DMS114 treated with DMSO at 0.1 percent for 48 hours (cell line): ENCODE measurements around the gene CPNE9.

ENCODE experiments used
- DNase-seq: peaks from one replicate; lab custom pipeline; 2025; ENCODE audit not compliant: unreplicated experiment; lab: John Stamatoyannopoulos, UW

Gene CPNE9

DNA sequence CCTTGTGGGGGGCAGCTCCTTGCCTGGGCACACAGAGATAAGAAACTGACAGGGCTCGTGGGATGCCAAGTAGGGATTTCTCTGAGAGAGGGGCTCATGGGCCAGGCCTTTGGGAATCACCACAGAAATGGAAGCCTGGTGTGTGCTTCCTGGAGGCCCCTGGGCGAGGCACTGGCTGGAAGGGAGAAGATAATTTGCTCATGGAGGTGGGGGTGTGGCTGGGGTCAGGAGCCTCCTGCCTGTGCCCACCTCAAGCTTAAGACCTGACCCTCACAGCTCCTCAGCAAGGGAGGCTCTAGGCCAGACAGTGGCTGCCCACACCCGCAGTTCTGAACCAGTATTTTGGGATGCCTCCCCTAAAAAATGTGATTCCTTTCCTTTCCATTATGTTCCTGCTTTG, 16.9 kb upstream of the CPNE9 start:
- DNase-seq, result no peak

GRCh38 chr3:9687514-9687913, 16.1 kb upstream of the CPNE9 start:
- DNase-seq, result no peak

GRCh38 chr3:9688961-9689360, 14.7 kb upstream of the CPNE9 start:
- no peak for DNase-seq

DNA sequence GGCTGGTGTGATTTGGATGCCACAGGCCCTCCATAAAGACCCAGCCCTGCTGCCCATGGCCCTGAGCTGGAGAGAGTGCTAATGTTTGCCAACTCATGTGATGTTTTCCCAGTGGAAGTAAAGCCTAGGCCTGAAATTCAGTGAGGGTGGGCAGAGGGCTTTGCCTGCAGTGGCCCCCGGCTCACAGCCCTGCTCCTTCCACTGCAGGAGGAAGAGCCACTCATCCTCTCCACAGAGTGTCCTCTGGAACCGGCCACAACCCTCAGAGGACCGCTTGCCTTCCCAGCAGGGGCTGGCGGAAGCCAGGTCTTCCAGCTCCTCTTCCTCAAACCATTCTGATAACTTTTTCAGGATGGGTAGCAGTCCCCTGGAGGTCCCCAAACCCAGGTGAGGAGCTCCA, 13.9 kb upstream of the CPNE9 start:
- no peak for DNase-seq

- DNase-seq, result no peak
These were observed 12.9 kb upstream of the CPNE9 start for GRCh38 chr3:9690451-9691450.

DNA sequence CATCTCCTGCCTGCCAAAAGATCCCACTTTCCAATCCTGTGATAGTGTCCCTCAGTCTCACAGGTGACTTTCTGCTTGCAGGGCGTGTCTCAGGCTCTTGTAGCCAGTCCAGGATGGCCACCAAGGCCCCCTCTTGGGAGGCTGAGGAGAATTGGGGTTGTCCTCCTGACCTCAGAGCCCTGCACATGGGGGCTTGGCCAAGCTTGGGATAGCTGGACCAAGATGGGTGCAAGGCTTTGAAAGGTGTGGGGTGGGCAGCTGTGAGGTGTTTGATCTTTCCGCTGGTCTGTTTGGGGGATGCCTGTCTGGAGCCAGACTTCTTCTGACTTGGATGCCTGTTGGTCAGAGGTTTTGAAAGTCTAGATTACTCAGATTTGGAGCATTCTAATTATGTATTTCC, 12.0 kb upstream of the CPNE9 start:
- no peak for DNase-seq

- no peak for DNase-seq
These were observed 11.2 kb upstream of the CPNE9 start for GRCh38 chr3:9692416-9692815.

DNA sequence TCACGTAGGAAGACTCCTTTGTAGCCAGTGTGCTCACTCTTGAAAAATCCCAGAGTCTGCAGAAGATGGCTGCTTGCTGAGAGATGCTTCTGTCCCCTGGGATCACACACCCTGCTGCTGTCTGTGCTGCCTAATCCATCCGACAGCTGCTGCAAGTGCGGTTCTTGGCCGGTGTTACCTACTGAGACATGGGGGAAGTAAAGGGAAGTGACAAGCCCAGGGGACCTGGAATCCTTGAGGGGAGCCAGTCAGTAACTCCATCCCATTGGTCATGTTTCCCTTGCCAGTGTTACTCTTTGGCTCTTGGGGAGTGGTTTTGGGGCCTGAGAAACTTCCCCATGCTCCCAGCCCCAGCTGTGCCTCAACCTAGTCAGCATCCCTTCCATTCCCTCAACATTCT, 8.3 kb upstream of the CPNE9 start:
- no peak for DNase-seq

DNA sequence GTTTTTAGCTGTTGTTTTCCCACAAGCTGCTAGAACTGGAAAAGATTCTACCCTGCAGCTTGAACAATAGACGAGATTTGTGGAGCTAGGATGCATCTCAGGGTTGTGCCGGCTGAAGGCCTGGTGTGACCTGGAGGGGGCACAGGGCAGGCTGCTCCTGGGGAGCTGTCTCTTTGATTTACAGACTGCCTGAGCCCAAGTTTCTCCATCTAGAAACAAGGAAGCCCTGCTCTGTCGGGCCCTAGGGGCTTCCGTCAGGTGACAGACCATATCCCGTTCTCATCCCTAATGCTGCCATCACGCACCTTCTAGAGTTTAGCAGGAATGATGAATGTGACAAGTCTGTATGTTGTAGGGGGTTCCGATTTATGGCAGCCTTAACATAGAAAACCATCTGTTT, 7.9 kb upstream of the CPNE9 start:
- no peak for DNase-seq

DNA sequence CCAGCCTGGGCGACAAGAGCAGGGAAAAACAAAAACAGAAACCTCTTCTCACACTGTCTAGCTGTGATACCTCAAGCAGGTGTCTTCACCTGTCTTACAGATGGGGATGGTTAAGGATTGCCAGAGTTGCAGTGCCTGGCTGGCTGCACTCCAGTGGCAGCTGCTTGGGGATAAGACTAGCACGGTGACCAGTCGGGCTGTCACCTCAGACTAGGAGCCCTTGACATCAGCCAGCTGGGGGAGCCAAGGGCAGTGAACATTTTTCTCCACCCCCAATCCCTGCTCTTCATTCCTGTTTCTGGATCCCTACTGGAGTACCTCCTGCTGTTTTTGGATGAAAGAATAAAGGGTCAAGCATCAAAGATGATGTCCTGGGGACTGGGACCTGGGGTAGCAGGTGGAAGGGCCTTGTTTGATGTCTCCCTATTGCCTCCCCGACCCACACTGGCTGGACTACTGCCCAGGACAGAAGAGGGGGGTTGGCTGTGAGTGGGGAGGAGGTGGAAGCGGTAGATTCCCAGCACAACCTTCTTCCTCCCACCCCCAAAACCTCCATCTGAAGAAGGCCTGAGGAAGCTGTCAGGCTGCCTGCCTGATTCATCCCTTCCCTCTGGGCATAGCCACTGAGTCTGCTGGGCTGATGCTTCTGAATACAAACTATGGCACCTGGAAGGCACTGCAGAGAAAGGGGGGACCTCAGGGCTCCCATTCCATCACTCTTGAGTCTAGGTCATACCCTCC, 7.0 kb upstream of the CPNE9 start:
- DNase-seq, result no peak

- no peak for DNase-seq
These were observed 5.7 kb upstream of the CPNE9 start for GRCh38 chr3:9697892-9698291.

- no peak for DNase-seq
These were observed 5.3 kb upstream of the CPNE9 start for GRCh38 chr3:9698293-9698692.

DNA sequence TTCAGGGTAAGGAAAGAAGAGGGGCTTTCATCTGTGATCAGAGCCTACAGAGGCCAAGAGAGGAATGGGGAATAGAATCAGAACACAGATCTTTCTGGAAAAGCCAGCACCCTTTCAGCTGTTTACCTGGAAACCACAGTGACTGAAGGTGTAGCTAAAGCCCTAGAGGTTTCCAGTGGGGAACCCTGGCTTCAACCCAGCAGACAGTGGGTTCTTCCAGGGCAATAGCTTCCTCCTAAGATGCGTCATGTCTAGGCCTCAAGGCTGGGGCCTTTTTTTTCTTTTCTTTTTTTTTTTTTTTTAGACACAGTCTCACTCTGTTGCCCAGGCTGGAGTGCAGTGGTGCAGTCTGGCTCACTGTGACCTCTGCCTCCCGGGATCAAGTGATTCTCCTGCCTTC, 3.1 kb upstream of the CPNE9 start:
- no peak for DNase-seq

DNA sequence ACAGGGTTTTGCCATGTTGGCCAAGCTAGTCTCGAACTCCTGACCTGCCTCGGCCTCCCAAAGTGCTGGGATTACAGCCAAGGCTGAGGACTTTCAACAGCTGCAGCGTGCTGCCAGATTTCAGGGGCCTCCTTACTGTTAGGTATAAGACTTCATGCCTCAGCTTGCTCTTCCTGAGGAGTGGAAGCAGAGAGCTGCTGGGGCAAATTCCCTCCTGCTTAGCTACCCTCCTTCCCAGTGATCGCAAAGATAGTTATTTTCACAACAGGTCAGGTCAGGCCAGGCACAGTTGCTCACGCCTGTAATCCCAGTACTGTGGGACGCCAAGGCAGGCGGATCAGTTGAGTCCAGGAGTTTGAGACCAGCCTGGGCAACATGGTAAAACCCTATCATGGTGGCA, 2.6 kb upstream of the CPNE9 start:
- DNase-seq, result no peak

DNA sequence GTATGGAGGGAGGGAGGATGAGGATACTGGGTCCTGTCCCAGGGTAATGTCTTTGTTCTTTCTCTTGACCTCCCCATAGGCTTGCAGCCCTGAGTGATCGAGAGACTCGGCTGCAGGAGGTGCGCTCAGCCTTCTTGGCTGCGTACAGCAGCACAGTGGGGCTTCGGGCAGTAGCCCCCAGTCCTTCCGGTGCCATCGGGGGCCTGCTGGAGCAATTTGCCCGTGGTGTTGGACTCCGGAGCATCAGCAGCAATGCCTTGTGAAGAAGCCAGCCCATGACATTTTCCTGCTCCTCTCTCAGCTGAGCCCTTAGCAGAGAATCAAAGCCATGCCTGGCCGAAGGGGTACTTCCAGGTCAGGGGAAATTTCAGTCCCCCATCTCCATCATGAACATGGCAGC, 1.9 kb upstream of the CPNE9 start:
- no peak for DNase-seq

DNA sequence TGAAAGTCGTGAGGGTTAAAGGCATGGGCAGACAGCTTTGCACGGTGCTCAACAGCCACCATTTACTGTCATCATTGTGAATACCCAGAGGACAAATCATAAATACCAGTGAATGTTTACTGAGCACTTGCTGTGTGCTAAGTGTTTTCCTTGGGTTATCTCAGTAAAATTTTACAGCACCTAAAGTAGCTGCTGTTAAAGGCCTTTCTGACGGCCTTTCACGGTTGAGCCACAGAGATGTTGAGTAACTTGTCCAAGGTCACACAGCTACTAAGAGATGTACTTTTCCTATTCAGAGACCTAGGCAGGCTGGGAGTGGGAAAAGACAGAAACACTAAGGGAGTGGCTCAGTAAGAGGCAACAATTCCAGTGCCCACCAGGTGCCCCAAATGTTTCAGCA, 393 bp upstream of the CPNE9 start:
- DNase-seq, result no peak

DNA sequence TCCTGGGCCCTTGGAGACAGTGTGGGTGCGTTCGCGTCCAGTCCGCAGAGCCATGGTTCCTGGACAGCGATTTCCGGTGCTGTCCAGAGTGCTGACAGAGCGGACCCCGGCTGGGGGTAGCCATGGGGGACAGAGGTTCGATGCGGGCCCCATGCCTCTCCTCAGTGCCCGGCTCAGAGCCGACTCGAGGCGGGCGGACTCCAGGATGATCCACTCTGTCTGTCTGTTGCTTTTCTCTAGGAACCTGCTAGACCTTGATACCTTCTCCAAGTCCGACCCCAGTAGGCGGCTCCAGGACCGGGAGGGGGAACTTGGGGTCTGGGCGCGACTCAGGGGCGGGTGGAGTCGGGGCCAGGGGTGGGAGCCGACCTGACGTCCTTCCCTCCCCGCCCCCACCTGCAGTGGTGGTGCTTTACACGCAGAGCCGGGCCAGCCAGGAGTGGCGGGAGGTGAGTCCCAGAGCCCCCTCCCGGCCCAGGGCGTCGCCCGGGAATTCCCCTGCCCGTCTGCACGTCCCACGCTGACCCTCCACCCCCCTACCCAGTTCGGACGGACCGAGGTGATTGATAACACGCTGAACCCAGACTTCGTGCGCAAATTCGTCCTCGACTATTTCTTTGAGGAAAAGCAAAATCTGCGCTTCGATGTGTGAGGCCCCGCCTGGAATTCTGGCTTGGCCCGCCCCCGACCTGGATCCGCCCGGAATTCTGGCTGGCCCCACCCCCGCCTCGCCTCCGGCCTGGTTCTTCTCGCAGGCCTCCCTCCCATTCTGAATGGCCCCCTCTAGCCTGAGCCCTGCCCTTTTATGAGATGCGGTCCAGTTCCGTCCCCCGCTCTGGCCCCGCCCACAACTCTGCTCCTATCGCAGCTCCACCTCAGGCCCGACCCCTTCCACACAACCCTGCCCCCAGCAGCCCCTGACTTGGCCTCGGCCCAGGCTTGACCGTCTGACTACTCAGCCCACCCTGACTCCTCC, 1.0 kb downstream of the CPNE9 start:
- no peak for DNase-seq

- no peak for DNase-seq
These were observed 6.6 kb downstream of the CPNE9 start for GRCh38 chr3:9710174-9710739.

DNA sequence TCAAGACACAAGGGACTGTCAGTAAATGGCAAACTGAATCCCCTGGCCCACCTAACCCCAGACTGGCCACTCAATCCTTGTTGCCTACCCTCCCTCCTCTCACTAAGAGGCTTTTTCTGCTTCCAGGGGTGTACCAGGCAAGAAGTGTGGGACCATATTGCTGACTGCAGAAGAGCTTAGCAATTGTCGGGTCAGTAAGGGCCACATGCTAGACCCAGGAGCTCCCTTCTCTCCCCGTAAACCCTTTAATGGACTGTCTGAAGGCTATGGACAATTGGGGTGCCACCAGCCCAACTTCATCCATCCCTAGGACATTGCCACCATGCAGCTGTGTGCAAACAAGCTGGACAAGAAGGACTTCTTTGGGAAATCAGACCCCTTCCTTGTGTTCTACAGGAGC, 8.8 kb downstream of the CPNE9 start:
- no peak for DNase-seq

- DNase-seq, result no peak
These were observed 9.5 kb downstream of the CPNE9 start for GRCh38 chr3:9713142-9713541.

- no peak for DNase-seq
These were observed 11.5 kb downstream of the CPNE9 start for GRCh38 chr3:9715136-9715535.
